Ishikawa (cell line): Measurements from ENCODE around the gene GSTM4.

Experiments
- CEBPB ChIP-seq: IDR thresholded peaks from 2 replicates; pipeline ENCODE4 v1.6.1; 2012
- EGR1 ChIP-seq: IDR thresholded peaks from 2 replicates; pipeline ENCODE4 v1.6.1; 2012
- EP300 ChIP-seq: IDR thresholded peaks from 2 replicates; pipeline ENCODE4 v1.6.1; 2012; ENCODE audit warnings: borderline replicate concordance
- FOXM1 ChIP-seq: IDR thresholded peaks from 2 replicates; pipeline ENCODE4 v1.6.1; 2012; ENCODE audit warnings: low read depth, borderline replicate concordance
- RAD21 ChIP-seq: IDR thresholded peaks from 2 replicates; pipeline ENCODE4 v1.6.1; 2012; ENCODE audit warnings: low read depth
- TAF1 ChIP-seq: IDR thresholded peaks from 2 replicates; pipeline ENCODE4 v1.6.1; 2012; ENCODE audit warnings: low read depth, mild to moderate bottlenecking
- TCF12 ChIP-seq: IDR thresholded peaks from 2 replicates; pipeline ENCODE4 v1.6.1; 2012; ENCODE audit warnings: low read depth
- TEAD4 ChIP-seq: IDR thresholded peaks from 2 replicates; pipeline ENCODE4 v1.6.1; 2012
- ZBTB7A ChIP-seq: IDR thresholded peaks from 2 replicates; pipeline ENCODE4 v1.6.1; 2012; ENCODE audit warnings: low read depth
- TF ChIP-seq, protein P1 (sequence below): IDR thresholded peaks from 2 replicates; pipeline ENCODE4 v1.6.1; 2012
- TF ChIP-seq, protein P2 (sequence below): IDR thresholded peaks from 2 replicates; pipeline ENCODE4 v1.6.1; 2012
- TF ChIP-seq, protein P3 (sequence below): IDR thresholded peaks from 2 replicates; pipeline ENCODE4 v1.6.1; 2012; ENCODE audit warnings: low read depth, mild to moderate bottlenecking

DNA sequence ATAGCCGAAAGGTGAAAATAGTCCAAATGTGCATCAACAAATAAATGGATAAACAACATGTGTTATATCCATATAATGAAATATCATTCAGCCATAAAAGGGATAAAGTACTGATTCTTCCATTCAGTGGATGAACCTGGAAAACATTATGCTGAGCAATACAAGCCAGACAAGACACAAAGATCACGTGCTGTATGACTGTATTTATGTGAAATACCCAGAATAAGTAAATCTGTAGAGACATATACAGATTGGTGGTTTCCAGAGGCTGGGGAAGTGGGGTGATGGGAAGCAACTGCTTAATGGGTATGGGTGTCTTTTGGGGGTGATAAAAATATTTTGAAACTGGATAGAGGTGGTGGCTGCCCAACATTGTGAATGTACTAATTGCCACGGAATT is 13.3 kb upstream of the GSTM4 start:
- TF ChIP-seq TAF1 (no peak), EP300 (no peak), TCF12 (no peak), TEAD4 (no peak), EGR1 (no peak), RAD21 (no peak), ZBTB7A (no peak), FOXM1 (no peak), CEBPB (no peak)
- TF ChIP-seq, protein P1, sequence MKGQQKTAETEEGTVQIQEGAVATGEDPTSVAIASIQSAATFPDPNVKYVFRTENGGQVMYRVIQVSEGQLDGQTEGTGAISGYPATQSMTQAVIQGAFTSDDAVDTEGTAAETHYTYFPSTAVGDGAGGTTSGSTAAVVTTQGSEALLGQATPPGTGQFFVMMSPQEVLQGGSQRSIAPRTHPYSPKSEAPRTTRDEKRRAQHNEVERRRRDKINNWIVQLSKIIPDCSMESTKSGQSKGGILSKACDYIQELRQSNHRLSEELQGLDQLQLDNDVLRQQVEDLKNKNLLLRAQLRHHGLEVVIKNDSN, result no peak
- TF ChIP-seq, protein P2, sequence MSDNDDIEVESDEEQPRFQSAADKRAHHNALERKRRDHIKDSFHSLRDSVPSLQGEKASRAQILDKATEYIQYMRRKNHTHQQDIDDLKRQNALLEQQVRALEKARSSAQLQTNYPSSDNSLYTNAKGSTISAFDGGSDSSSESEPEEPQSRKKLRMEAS, result no peak
- TF ChIP-seq, protein P3, sequence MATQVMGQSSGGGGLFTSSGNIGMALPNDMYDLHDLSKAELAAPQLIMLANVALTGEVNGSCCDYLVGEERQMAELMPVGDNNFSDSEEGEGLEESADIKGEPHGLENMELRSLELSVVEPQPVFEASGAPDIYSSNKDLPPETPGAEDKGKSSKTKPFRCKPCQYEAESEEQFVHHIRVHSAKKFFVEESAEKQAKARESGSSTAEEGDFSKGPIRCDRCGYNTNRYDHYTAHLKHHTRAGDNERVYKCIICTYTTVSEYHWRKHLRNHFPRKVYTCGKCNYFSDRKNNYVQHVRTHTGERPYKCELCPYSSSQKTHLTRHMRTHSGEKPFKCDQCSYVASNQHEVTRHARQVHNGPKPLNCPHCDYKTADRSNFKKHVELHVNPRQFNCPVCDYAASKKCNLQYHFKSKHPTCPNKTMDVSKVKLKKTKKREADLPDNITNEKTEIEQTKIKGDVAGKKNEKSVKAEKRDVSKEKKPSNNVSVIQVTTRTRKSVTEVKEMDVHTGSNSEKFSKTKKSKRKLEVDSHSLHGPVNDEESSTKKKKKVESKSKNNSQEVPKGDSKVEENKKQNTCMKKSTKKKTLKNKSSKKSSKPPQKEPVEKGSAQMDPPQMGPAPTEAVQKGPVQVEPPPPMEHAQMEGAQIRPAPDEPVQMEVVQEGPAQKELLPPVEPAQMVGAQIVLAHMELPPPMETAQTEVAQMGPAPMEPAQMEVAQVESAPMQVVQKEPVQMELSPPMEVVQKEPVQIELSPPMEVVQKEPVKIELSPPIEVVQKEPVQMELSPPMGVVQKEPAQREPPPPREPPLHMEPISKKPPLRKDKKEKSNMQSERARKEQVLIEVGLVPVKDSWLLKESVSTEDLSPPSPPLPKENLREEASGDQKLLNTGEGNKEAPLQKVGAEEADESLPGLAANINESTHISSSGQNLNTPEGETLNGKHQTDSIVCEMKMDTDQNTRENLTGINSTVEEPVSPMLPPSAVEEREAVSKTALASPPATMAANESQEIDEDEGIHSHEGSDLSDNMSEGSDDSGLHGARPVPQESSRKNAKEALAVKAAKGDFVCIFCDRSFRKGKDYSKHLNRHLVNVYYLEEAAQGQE, result no peak
